H9 (cell line): ENCODE measurements around the gene CTSL. TPM values are rescaled to one million over a fixed set of nuclear protein-coding genes. Genes with fewer than 3 reads are reported as not detected.

Experiments used
- DNase-seq: peaks from one replicate; pipeline ENCODE4 v3.0.0-alpha.2; 2017
- H2AFZ ChIP-seq: one replicate; pipeline ENCODE4 v1.6.1; 2013; ENCODE audit warnings: mild to moderate bottlenecking, low read length, control low read depth, moderate library complexity
- H2AK5ac ChIP-seq: 2 replicates; pipeline ENCODE4 v1.6.1; 2013; ENCODE audit warnings: low read length, control low read depth, mixed read lengths; ENCODE audit not compliant: insufficient read length
- H2BK120ac ChIP-seq: one replicate; pipeline ENCODE4 v1.6.1; 2013; ENCODE audit warnings: low read depth, mild to moderate bottlenecking, low read length, control low read depth, inconsistent platforms; ENCODE audit not compliant: poor library complexity, severe bottlenecking
- H2BK12ac ChIP-seq: 2 replicates; pipeline ENCODE4 v1.6.1; 2013; ENCODE audit warnings: low read length, control low read depth, mixed read lengths, low read depth; ENCODE audit not compliant: insufficient read length
- H2BK15ac ChIP-seq: 2 replicates; pipeline ENCODE4 v1.6.1; 2013; ENCODE audit warnings: low read depth, low read length, control low read depth
- H2BK20ac ChIP-seq: one replicate; pipeline ENCODE4 v1.6.1; 2013; ENCODE audit warnings: low read depth, mild to moderate bottlenecking, low read length, control low read depth, inconsistent platforms; ENCODE audit not compliant: poor library complexity, severe bottlenecking
- H2BK5ac ChIP-seq: 2 replicates; pipeline ENCODE4 v1.6.1; 2013; ENCODE audit warnings: low read length, control low read depth, mixed read lengths; ENCODE audit not compliant: insufficient read length
- H3K14ac ChIP-seq: 2 replicates; pipeline ENCODE4 v1.6.1; 2013; ENCODE audit warnings: low read length, control low read depth; ENCODE audit not compliant: insufficient read depth
- H3K18ac ChIP-seq: 2 replicates; pipeline ENCODE4 v1.6.1; 2013; ENCODE audit warnings: low read depth, mild to moderate bottlenecking, mixed read lengths, low read length, control low read depth; ENCODE audit not compliant: insufficient read length
- H3K23ac ChIP-seq: 2 replicates; pipeline ENCODE4 v1.6.1; 2013; ENCODE audit warnings: low read length, control low read depth, mixed read lengths, low read depth; ENCODE audit not compliant: insufficient read length
- H3K23me2 ChIP-seq: 2 replicates; pipeline ENCODE4 v1.6.1; 2013; ENCODE audit warnings: low read depth, mild to moderate bottlenecking, mixed read lengths, low read length, control low read depth; ENCODE audit not compliant: insufficient read length, poor library complexity, severe bottlenecking
- H3K27ac ChIP-seq: 2 replicates; pipeline ENCODE4 v1.5.1; 2013; ENCODE audit warnings: low read length, control low read depth, mixed read lengths, low read depth; ENCODE audit not compliant: insufficient read length
- H3K27me3 ChIP-seq: 2 replicates; pipeline ENCODE4 v1.6.1; 2013; ENCODE audit warnings: low read length, control low read depth, inconsistent platforms; ENCODE audit not compliant: insufficient read depth
- H3K4ac ChIP-seq: 2 replicates; pipeline ENCODE4 v1.6.1; 2013; ENCODE audit warnings: low read depth, mild to moderate bottlenecking, control low read depth, inconsistent platforms, low read length, moderate library complexity
- H3K4me1 ChIP-seq: 2 replicates; pipeline ENCODE4 v1.6.1; 2013; ENCODE audit warnings: low read length, control low read depth, inconsistent platforms; ENCODE audit not compliant: insufficient read depth
- H3K4me2 ChIP-seq: 2 replicates; pipeline ENCODE4 v1.6.1; 2013; ENCODE audit warnings: low read length, control low read depth, mixed read lengths; ENCODE audit not compliant: insufficient read length, insufficient read depth
- H3K56ac ChIP-seq: 2 replicates; pipeline ENCODE4 v1.6.1; 2013; ENCODE audit warnings: low read depth, mild to moderate bottlenecking, mixed read lengths, low read length, control low read depth; ENCODE audit not compliant: insufficient read length
- H3K79me1 ChIP-seq: 2 replicates; pipeline ENCODE4 v1.6.1; 2013; ENCODE audit warnings: low read depth, mild to moderate bottlenecking, moderate library complexity, low read length, control low read depth, inconsistent platforms; ENCODE audit not compliant: insufficient read depth, poor library complexity, severe bottlenecking
- H3K79me2 ChIP-seq: 2 replicates; pipeline ENCODE4 v1.6.1; 2013; ENCODE audit warnings: low read length, control low read depth, inconsistent platforms; ENCODE audit not compliant: insufficient read depth
- H3K9ac ChIP-seq: 2 replicates; pipeline ENCODE4 v1.6.1; 2013; ENCODE audit warnings: low read length, control low read depth, mixed read lengths; ENCODE audit not compliant: insufficient read length; ENCODE audit errors: extremely low read depth
- H3K9me3 ChIP-seq: one replicate; pipeline ENCODE4 v1.6.1; 2013; ENCODE audit warnings: low read depth, low read length, inconsistent platforms; ENCODE audit not compliant: control insufficient read depth
- H3T11ph ChIP-seq: one replicate; pipeline ENCODE4 v1.6.1; 2013; ENCODE audit warnings: mild to moderate bottlenecking, low read length, control low read depth, inconsistent platforms
- H4K20me1 ChIP-seq: one replicate; pipeline ENCODE4 v1.6.1; 2013; ENCODE audit not compliant: control insufficient read depth, insufficient read length, insufficient read depth
- H4K5ac ChIP-seq: 2 replicates; pipeline ENCODE4 v1.6.1; 2013; ENCODE audit warnings: low read depth, mild to moderate bottlenecking, mixed read lengths, low read length, control low read depth; ENCODE audit not compliant: insufficient read length
- H4K8ac ChIP-seq: replicated peaks from 2 replicates; pipeline ENCODE4 v1.6.1; 2013; ENCODE audit warnings: low read length, control low read depth, mixed read lengths, low read depth; ENCODE audit not compliant: insufficient read length
- H4K91ac ChIP-seq: 2 replicates; pipeline ENCODE4 v1.6.1; 2013; ENCODE audit warnings: low read depth, mild to moderate bottlenecking, moderate library complexity, mixed read lengths, low read length, control low read depth; ENCODE audit not compliant: insufficient read length
- H3K27ac Mint-ChIP-seq, 3 experiments: 2 replicates in 2 of 3; 3 replicates in 1 of 3; pipeline ENCODE4 v1.8.0; 2020 to 2021; ENCODE audit warnings: mixed read lengths in 3 of 3, mild to moderate bottlenecking in 1 of 3, moderate library complexity in 1 of 3
- H3K27me3 Mint-ChIP-seq: 2 replicates; pipeline ENCODE4 v1.8.0; 2021; ENCODE audit warnings: low read depth, mild to moderate bottlenecking, moderate library complexity, mixed read lengths
- H3K36me3 Mint-ChIP-seq, 3 experiments: 2 replicates in 2 of 3; 3 replicates in 1 of 3; pipeline ENCODE4 v1.8.0; 2020 to 2021; ENCODE audit warnings: low read depth in 3 of 3, mixed read lengths in 3 of 3; ENCODE audit not compliant: insufficient read depth in 1 of 3
- H3K4me1 Mint-ChIP-seq, 2 experiments: 2 replicates each; pipeline ENCODE4 v1.8.0; 2020; ENCODE audit warnings: mixed read lengths in 2 of 2
- H3K4me3 Mint-ChIP-seq, 2 experiments: 2 replicates in 1 of 2; 3 replicates in 1 of 2; pipeline ENCODE4 v1.8.0; 2020 to 2021; ENCODE audit warnings: mild to moderate bottlenecking in 2 of 2, mixed read lengths in 2 of 2, moderate library complexity in 1 of 2
- H3K9me3 Mint-ChIP-seq, 2 experiments: 2 replicates in 1 of 2; 3 replicates in 1 of 2; pipeline ENCODE4 v1.8.0; 2020; ENCODE audit warnings: mild to moderate bottlenecking in 2 of 2, mixed read lengths in 2 of 2, moderate library complexity in 1 of 2
- CTCF ChIP-seq: fragments of 200-600 bp; sonication (generic); conservative IDR thresholded peaks from 3 replicates; pipeline ENCODE4 v1.8.0; 2021; ENCODE audit warnings: antibody characterized with exemption, mild to moderate bottlenecking
- WGBS: extraction: QIAGEN DNeasy Blood & Tissue Kit; methylation state at CpG from one replicate; pipeline ENCODE4 v1.1.7; 2013; ENCODE audit warnings: missing lambda C conversion rate, low lambda C conversion rate, mixed read lengths; ENCODE audit not compliant: insufficient read length; ENCODE audit errors: extremely low coverage; 5-methylcytosine and 5-hydroxymethylcytosine counted together
- total RNA-seq: library from RNA; stranded (reverse); gene quantifications from 2 replicates; pipeline ENCODE4 v1.2.1, GENCODE V29; 2021

Gene CTSL
- total RNA-seq, 1 experiment from 2014 or later = 28.9 TPM

DNA sequence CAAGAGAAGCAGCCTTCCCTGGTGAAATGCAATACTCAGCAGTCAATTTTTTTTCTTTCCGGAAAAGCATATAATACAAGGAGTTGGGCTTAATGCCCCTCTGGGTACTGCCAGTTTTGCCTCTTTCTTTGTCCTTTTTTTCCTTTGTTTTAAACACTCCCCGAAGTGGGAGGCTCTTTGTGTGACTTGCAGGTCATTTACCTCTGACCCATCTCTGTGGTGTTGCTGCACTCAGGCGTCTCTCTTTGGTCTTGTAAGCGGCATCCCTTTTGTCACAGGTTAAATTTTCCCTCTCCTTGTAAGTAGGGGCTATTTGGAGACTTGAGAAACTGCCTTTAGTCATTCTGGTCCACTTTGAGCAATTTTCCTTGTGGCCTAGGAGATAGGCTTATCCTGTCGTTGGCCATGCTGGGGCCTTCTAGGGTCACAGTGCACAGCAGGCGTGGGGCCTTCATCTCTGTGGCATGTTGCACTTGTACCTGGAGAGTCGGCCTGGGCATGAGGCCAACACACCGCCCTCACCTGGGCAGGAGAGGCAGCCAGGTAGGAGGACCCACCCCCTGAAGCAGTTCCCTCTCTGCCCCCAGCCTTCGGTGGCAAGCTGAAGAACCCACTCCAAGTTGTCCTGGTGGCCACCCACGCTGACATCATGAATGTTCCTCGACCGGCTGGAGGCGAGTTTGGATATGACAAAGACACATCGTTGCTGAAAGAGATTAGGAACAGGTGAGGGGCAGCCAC, 27.7 kb upstream of the CTSL start:
- no peak overlapping the region for H3K18ac ChIP-seq
- H2BK15ac ChIP-seq = no peak overlapping the region
- peaks cover 2% of the 10 kb centered on the region; the same call in 1 of the 2 replicates for H3K79me2 ChIP-seq
- no peak overlapping the region for H3K23ac ChIP-seq
- no peak for DNase-seq
- H3K27me3 Mint-ChIP-seq = peaks cover 2% of the 10 kb centered on the region; the same call in 1 of the 2 replicates
- no peaks in the 10 kb centered on the region for H3K4me1 ChIP-seq
- no peak overlapping the region for H3K9ac ChIP-seq
- peaks cover 54 to 70% (median 66%) of the 10 kb centered on the region in 3 experiments for H3K36me3 Mint-ChIP-seq
- no CpG with 5 or more reads among the region's 14 CpGs for WGBS
- peaks cover 4 to 5% of the 10 kb centered on the region in 2 experiments for H3K4me1 Mint-ChIP-seq
- no peak overlapping the region for H4K8ac ChIP-seq
- no peak overlapping the region for H3K4ac ChIP-seq
- H3K4me2 ChIP-seq = no peak overlapping the region
- H3K14ac ChIP-seq = no peak overlapping the region
- H4K20me1 ChIP-seq = no peaks in the 10 kb centered on the region
- H2BK120ac ChIP-seq = no peak overlapping the region
- no peaks in the 10 kb centered on the region for H3K79me1 ChIP-seq
- peak overlapping the region in 1 of 3 experiments; percentile 68; a peak in 2 of 7 replicates for H3K27ac Mint-ChIP-seq
- no peak overlapping the region for H2AFZ ChIP-seq
- no peak overlapping the region for H3K27ac ChIP-seq
- no peak overlapping the region for H2BK5ac ChIP-seq
- no peak overlapping the region for H2BK20ac ChIP-seq
- H3K23me2 ChIP-seq = no peaks in the 10 kb centered on the region
- no peaks in the 10 kb centered on the region for H3K9me3 ChIP-seq
- no peak overlapping the region for H3K56ac ChIP-seq
- no peak overlapping the region for H3T11ph ChIP-seq
- no peak for TF ChIP-seq CTCF
- H3K4me3 Mint-ChIP-seq = no peak overlapping the region
- no peak overlapping the region for H2BK12ac ChIP-seq
- H4K91ac ChIP-seq = no peak overlapping the region
- no peak overlapping the region for H4K5ac ChIP-seq
- H2AK5ac ChIP-seq = no peak overlapping the region
- H3K9me3 Mint-ChIP-seq = no peaks in the 10 kb centered on the region
- H3K27me3 ChIP-seq = no peaks in the 10 kb centered on the region
